A549 (cell line): ENCODE measurements around the gene ERVMER34-1. TPM values are rescaled to one million over a fixed set of nuclear protein-coding genes. Genes with fewer than 3 reads are reported as not detected.

Source experiments
- ATAC-seq, 2 experiments: fragments of 200-7000 bp in 1 of 2; fragments of >200 bp in 1 of 2; cut with Nextera tagmentation in 1 of 2; cut with Tn5 transposase in 1 of 2; 3 replicates each; pipeline versions ENCODE4 v1.8.0 to v1.9.1; 2018 to 2020; ENCODE audit warnings: mild to moderate bottlenecking in 1 of 2, moderate library complexity in 1 of 2
- CTCF ChIA-PET: fragments of 300-600 bp; sonication (Branson Sonifier 250); formaldehyde crosslinking; extraction: SDS; loops from one replicate; lab custom pipeline; 2021; ENCODE audit warnings: antibody characterized with exemption, inconsistent platforms; lab: Yijun Ruan, JAX
- POLR2A ChIA-PET: fragments of 350-600 bp; formaldehyde crosslinking; extraction: SDS; loops from one replicate; lab custom pipeline; 2021; ENCODE audit warnings: antibody characterized with exemption, inconsistent platforms; lab: Yijun Ruan, JAX
- DNase-seq, 2 experiments: peaks; one replicate each; pipeline versions ENCODE4 v3.0.0 to v3.0.0-alpha.2; 2011 to 2016; ENCODE audit warnings: low read depth in 1 of 2, low spot score in 1 of 2
- FAIRE-seq: peaks from 2 replicates; lab custom pipeline; 2011; peaks lifted over from hg19 to GRCh38; lab: Jason Lieb, UNC
- H3K27ac ChIP-seq, 2 experiments: fragments of >200 bp; sonication (Bioruptor Twin); formaldehyde crosslinking; 3 replicates each; pipeline ENCODE4 v1.5.1; 2016 to 2017
- H3K4me1 ChIP-seq: fragments of >200 bp; sonication (Bioruptor Twin); formaldehyde crosslinking; 3 replicates; pipeline ENCODE4 v1.6.1; 2016
- H3K4me2 ChIP-seq: fragments of >200 bp; sonication (Bioruptor Twin); formaldehyde crosslinking; 3 replicates; pipeline ENCODE4 v1.6.1; 2016
- H3K4me3 ChIP-seq: fragments of >200 bp; sonication (Bioruptor Twin); formaldehyde crosslinking; 3 replicates; pipeline ENCODE4 v1.5.1; 2016
- H3K9me3 ChIP-seq: fragments of >200 bp; sonication (Bioruptor Twin); formaldehyde crosslinking; 3 replicates; pipeline ENCODE4 v1.6.1; 2016
- CEBPB ChIP-seq, 2 experiments: fragments of >200 bp in 1 of 2; sonication (Bioruptor Twin) in 1 of 2; formaldehyde crosslinking in 1 of 2; IDR thresholded peaks; 2 replicates each; pipeline ENCODE4 v1.6.1; 2012 to 2016
- CHD2 ChIP-seq: fragments of 150-350 bp; IDR thresholded peaks from 2 replicates; pipeline ENCODE4 v1.6.1; 2014; ENCODE audit warnings: low read length; ENCODE audit not compliant: partially characterized antibody
- ESRRA ChIP-seq: fragments of 150-350 bp; IDR thresholded peaks from 2 replicates; pipeline ENCODE4 v1.6.1; 2014; ENCODE audit warnings: mild to moderate bottlenecking, low read length, borderline replicate concordance
- FOXS1 ChIP-seq: fragments of 250-450 bp; sonication (Bioruptor Pico); IDR thresholded peaks from 2 replicates; pipeline ENCODE4 v1.5.0; 2020; ENCODE audit warnings: mild to moderate bottlenecking, moderate library complexity
- HDAC2 ChIP-seq: fragments of 200-600 bp; sonication (generic); IDR thresholded peaks from 2 replicates; pipeline ENCODE4 v1.6.1; 2016
- HOXB13 ChIP-seq: fragments of 250-450 bp; sonication (Bioruptor Pico); IDR thresholded peaks from 2 replicates; pipeline ENCODE4 v1.5.0; 2020; ENCODE audit warnings: low read depth, mild to moderate bottlenecking, moderate library complexity
- MYC ChIP-seq: IDR thresholded peaks from 2 replicates; pipeline ENCODE4 v1.6.1; 2012; ENCODE audit warnings: mild to moderate bottlenecking, inconsistent platforms, low read length, improper control_type of control experiment, borderline replicate concordance
- NPAS2 ChIP-seq: fragments of 250-450 bp; sonication (Bioruptor Pico); IDR thresholded peaks from 2 replicates; pipeline ENCODE4 v1.8.0; 2022; ENCODE audit warnings: mild to moderate bottlenecking, moderate library complexity, borderline replicate concordance
- RAD21 ChIP-seq, 2 experiments: fragments of >200 bp in 1 of 2; sonication (Bioruptor Twin) in 1 of 2; formaldehyde crosslinking in 1 of 2; IDR thresholded peaks in 1 of 2; conservative IDR thresholded peaks in 1 of 2; 2 replicates in 1 of 2; 3 replicates in 1 of 2; pipeline ENCODE4 v1.6.1; 2012 to 2018; ENCODE audit warnings: inconsistent platforms in 1 of 2
- RARB ChIP-seq: fragments of 250-450 bp; sonication (Bioruptor Pico); IDR thresholded peaks from 2 replicates; pipeline ENCODE4 v1.8.0; 2021; ENCODE audit warnings: mild to moderate bottlenecking, moderate library complexity
- RNF2 ChIP-seq: fragments of 200-600 bp; sonication (generic); IDR thresholded peaks from 2 replicates; pipeline ENCODE4 v1.6.1; 2016; ENCODE audit warnings: low read depth, mild to moderate bottlenecking, antibody characterized with exemption, moderate library complexity, borderline replicate concordance
- SMC3 ChIP-seq: fragments of >200 bp; sonication (Bioruptor Twin); formaldehyde crosslinking; IDR thresholded peaks from 3 replicates; pipeline ENCODE4 v1.6.1; 2018; ENCODE audit warnings: inconsistent platforms
- SREBF2 ChIP-seq: fragments of 450-650 bp; IDR thresholded peaks from 2 replicates; pipeline ENCODE4 v1.6.1; 2014; ENCODE audit warnings: mild to moderate bottlenecking, moderate library complexity
- TP53 ChIP-seq: fragments of 250-450 bp; sonication (Bioruptor Pico); IDR thresholded peaks from 2 replicates; pipeline ENCODE4 v1.5.0; 2021; ENCODE audit warnings: mild to moderate bottlenecking, moderate library complexity
- ZNF302 ChIP-seq: fragments of 250-450 bp; sonication (Bioruptor Pico); IDR thresholded peaks from 2 replicates; pipeline ENCODE4 v1.9.0; 2021; ENCODE audit warnings: inconsistent platforms, mild to moderate bottlenecking, moderate library complexity
- ZSCAN20 ChIP-seq: fragments of 250-450 bp; sonication (Bioruptor Pico); IDR thresholded peaks from 2 replicates; pipeline ENCODE4 v1.8.0; 2022; ENCODE audit warnings: mild to moderate bottlenecking, moderate library complexity
- WGBS: methylation state at CpG from one replicate; pipeline ENCODE4 v1.1.6; 2017; ENCODE audit errors: missing lambda C conversion rate; 5-methylcytosine and 5-hydroxymethylcytosine counted together
- polyA plus RNA-seq, 4 experiments: library from polyadenylated mRNA; depleted of rRNA in 3 of 4; stranded (reverse); fragments of >200 nt; fragmentation: RNase III in 1 of 4; extraction: RNeasy Plus Mini Kit Qiagen cat#74134 plus additional on column Dnase treatment in 1 of 4; gene quantifications; 2 replicates in 3 of 4; 3 replicates in 1 of 4; pipeline ENCODE4 v1.2.3, GENCODE V29; 2011 to 2017
- TF ChIP-seq, protein P1 (sequence below): IDR thresholded peaks from 2 replicates; pipeline ENCODE4 v1.6.1; 2012
- TF ChIP-seq, protein P2 (sequence below): fragments of 450-650 bp; IDR thresholded peaks from 2 replicates; pipeline ENCODE4 v1.6.1; 2014; ENCODE audit warnings: antibody characterized with exemption
- TF ChIP-seq, protein P3 (sequence below): IDR thresholded peaks from 2 replicates; pipeline ENCODE4 v1.6.1; 2012
- TF ChIP-seq, protein P4 (sequence below): fragments of 200-600 bp; sonication (generic); IDR thresholded peaks from 2 replicates; pipeline ENCODE4 v1.6.1; 2016; ENCODE audit warnings: antibody characterized with exemption, mild to moderate bottlenecking, moderate library complexity
- TF ChIP-seq, protein P5 (sequence below): fragments of >200 bp; sonication (Bioruptor Twin); formaldehyde crosslinking; IDR thresholded peaks from 3 replicates; pipeline ENCODE4 v1.6.1; 2016

ERVMER34-1 gene
- polyA plus RNA-seq, 2 of the 4 experiments (the other 2 are of a cell fraction), result 0.41 to 0.59 TPM

DNA sequence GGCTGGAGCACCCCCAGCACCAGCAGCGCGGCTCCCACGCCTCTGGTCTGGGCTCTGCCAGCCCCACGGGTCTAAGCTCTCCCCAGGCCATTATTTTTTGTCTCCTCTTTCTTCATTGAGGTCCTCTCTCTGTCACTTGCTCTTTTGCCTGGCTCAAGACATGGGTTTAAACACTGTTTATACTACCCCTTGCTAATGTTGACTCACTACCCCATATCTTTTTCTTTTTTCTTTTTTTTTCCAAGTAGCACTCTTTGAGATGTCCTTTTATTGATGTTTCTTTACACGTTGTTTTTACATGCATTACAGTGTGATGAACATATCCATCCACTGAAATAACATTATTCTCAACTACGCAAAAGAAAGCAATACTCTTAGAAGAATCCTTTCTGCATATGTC lies 1.7 kb upstream of the ERVMER34-1 start:
- no peak for ATAC-seq
- TF ChIP-seq MYC, result no peak
- TF ChIP-seq, protein P1, sequence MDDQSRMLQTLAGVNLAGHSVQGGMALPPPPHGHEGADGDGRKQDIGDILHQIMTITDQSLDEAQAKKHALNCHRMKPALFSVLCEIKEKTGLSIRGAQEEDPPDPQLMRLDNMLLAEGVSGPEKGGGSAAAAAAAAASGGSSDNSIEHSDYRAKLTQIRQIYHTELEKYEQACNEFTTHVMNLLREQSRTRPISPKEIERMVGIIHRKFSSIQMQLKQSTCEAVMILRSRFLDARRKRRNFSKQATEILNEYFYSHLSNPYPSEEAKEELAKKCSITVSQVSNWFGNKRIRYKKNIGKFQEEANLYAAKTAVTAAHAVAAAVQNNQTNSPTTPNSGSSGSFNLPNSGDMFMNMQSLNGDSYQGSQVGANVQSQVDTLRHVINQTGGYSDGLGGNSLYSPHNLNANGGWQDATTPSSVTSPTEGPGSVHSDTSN, result no peak
- TF ChIP-seq SMC3, result no peak
- no peak for TF ChIP-seq ZSCAN20
- TF ChIP-seq, protein P2, sequence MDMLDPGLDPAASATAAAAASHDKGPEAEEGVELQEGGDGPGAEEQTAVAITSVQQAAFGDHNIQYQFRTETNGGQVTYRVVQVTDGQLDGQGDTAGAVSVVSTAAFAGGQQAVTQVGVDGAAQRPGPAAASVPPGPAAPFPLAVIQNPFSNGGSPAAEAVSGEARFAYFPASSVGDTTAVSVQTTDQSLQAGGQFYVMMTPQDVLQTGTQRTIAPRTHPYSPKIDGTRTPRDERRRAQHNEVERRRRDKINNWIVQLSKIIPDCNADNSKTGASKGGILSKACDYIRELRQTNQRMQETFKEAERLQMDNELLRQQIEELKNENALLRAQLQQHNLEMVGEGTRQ, result no peak
- no peak for TF ChIP-seq SREBF2
- no peak for TF ChIP-seq ZNF302 (CRISPR knock-in tag)
- TF ChIP-seq TP53 (CRISPR knock-in tag), result no peak
- no peak for TF ChIP-seq HOXB13 (CRISPR knock-in tag)
- no peak for TF ChIP-seq RAD21 (conservative IDR thresholded peaks at IDR 0.05 in 1 of 2, IDR thresholded peaks at IDR 0.05 in 1 of 2)
- TF ChIP-seq NPAS2 (CRISPR knock-in tag), result no peak
- TF ChIP-seq, all 56 proteins: peak for 0
- H3K27ac ChIP-seq, result no peak overlapping the region
- no peaks in the 10 kb centered on the region for H3K9me3 ChIP-seq
- no peak for FAIRE-seq
- H3K4me2 ChIP-seq, result no peak overlapping the region
- ChIA-PET CTCF (interaction anchor here (1.5 kb wide), 1 partner anchor 157 kb away, joined by 3 read pairs; no protein-coding TSS in a partner anchor), POLR2A (no interaction called here)
- WGBS, result 52% methylated on average over 6 of the region's 6 CpGs
- no peak for DNase-seq
- no peaks in the 10 kb centered on the region for H3K4me1 ChIP-seq
- no peak overlapping the region for H3K4me3 ChIP-seq

DNA sequence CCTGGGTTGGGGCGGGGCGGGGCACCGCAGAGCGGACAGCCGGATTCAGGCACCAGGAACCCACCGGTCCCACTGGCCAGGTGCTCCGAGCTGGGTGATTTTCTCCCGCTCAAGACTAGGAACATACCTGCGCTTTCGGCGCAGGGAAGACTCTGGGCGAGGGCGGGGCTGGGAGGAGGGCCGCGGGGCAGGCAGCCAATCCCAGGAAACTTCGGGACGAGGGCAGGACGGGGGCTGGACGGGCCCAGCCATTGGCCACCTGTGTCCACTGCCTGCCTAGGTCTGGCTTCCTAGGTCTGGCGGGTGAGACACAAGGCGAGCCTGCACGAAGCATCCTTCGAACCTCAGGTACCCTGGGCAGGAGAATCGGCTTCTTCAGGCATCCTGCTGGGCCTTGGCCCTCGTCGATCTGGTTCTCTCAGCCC lies 274 bp upstream of the ERVMER34-1 start:
- no peaks in the 10 kb centered on the region for H3K4me1 ChIP-seq
- DNase-seq (peak; percentile 39 to 56), FAIRE-seq (no peak), ATAC-seq (peak; percentile 91 to 98)
- CTCF ChIA-PET, result interaction anchor here (1.5 kb wide), 1 partner anchor 158 kb away, joined by 3 read pairs; no protein-coding TSS in a partner anchor
- 38% methylated on average over 6 of the region's 26 CpGs for WGBS
- TF ChIP-seq, protein P3, sequence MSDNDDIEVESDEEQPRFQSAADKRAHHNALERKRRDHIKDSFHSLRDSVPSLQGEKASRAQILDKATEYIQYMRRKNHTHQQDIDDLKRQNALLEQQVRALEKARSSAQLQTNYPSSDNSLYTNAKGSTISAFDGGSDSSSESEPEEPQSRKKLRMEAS, result 0 out of 2 replicates have a peak, but pooled peaks have one; percentile 13
- no peak for TF ChIP-seq RARB (CRISPR knock-in tag)
- H3K4me3 ChIP-seq, result peak overlapping the region; percentile 42
- H3K4me2 ChIP-seq, result peak overlapping the region; percentile 90
- no peaks in the 10 kb centered on the region for H3K9me3 ChIP-seq
- POLR2A ChIA-PET, result no interaction called here
- H3K27ac ChIP-seq, result peak overlapping the region in 1 of 2 experiments; percentile 64; a peak in 2 of 6 replicates

DNA sequence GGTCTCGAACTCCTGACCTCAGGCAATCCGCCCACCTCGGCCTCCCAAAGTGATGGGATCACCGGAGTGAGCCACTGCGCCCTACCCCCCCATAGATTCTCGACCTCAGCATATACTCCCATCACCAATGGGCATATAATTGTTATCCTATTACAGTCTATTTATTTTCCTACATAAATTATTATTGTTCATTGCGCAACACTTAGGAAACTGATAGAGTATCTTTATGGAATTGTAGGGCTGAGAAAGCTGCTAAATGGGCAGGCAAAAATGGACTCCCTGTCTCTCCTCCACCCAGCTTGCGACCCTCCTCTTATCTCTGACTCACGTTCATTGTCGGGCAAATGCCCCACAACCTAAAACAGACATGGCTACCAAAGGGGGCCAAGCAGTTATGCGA lies 1.0 kb downstream of the ERVMER34-1 start:
- H3K4me1 ChIP-seq, result no peaks in the 10 kb centered on the region
- no peak overlapping the region for H3K27ac ChIP-seq
- FAIRE-seq (no peak), DNase-seq (no peak), ATAC-seq (no peak)
- POLR2A ChIA-PET, result no interaction called here
- peak; percentile 64 to 79; a peak in 3 of 4 replicates for TF ChIP-seq CEBPB (IDR thresholded peaks at IDR 0.05)
- TF ChIP-seq CHD2, result no peak
- 90% methylated on average over 11 of the region's 11 CpGs for WGBS
- H3K4me2 ChIP-seq, result peak overlapping the region; percentile 90; the same call in 1 of the 3 replicates
- CTCF ChIA-PET, result no interaction called here
- no peaks in the 10 kb centered on the region for H3K9me3 ChIP-seq
- H3K4me3 ChIP-seq, result no peak overlapping the region

DNA sequence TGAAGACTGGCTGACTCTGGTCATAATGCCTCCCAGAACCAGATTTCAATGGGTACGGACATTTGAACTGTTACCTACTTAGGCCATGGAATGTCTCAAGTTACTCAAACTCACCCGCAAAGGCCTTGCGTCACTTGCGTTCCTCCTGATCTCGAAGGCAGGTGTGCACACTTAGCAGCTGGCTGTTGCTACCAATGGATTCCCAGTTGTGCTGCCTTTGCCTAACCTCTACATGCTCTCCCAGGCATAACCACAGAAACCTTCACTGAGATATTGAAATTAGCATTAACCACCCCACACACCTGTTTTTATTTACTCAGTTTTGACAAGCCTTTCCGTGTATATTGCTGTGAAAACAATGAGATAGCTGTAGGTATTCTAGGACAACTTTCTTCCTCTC lies 2.8 kb downstream of the ERVMER34-1 start:
- CTCF ChIA-PET, result no interaction called here
- POLR2A ChIA-PET, result no interaction called here
- TF ChIP-seq CEBPB (IDR thresholded peaks at IDR 0.05), result no peak
- TF ChIP-seq CHD2, result no peak
- TF ChIP-seq ESRRA, result no peak
- no peak for TF ChIP-seq RAD21 (conservative IDR thresholded peaks at IDR 0.05 in 1 of 2, IDR thresholded peaks at IDR 0.05 in 1 of 2)
- no peak for TF ChIP-seq FOXS1
- no peak for TF ChIP-seq HDAC2
- TF ChIP-seq RNF2, result no peak
- TF ChIP-seq, protein P2, result no peak
- TF ChIP-seq MYC, result no peak
- TF ChIP-seq, protein P4, sequence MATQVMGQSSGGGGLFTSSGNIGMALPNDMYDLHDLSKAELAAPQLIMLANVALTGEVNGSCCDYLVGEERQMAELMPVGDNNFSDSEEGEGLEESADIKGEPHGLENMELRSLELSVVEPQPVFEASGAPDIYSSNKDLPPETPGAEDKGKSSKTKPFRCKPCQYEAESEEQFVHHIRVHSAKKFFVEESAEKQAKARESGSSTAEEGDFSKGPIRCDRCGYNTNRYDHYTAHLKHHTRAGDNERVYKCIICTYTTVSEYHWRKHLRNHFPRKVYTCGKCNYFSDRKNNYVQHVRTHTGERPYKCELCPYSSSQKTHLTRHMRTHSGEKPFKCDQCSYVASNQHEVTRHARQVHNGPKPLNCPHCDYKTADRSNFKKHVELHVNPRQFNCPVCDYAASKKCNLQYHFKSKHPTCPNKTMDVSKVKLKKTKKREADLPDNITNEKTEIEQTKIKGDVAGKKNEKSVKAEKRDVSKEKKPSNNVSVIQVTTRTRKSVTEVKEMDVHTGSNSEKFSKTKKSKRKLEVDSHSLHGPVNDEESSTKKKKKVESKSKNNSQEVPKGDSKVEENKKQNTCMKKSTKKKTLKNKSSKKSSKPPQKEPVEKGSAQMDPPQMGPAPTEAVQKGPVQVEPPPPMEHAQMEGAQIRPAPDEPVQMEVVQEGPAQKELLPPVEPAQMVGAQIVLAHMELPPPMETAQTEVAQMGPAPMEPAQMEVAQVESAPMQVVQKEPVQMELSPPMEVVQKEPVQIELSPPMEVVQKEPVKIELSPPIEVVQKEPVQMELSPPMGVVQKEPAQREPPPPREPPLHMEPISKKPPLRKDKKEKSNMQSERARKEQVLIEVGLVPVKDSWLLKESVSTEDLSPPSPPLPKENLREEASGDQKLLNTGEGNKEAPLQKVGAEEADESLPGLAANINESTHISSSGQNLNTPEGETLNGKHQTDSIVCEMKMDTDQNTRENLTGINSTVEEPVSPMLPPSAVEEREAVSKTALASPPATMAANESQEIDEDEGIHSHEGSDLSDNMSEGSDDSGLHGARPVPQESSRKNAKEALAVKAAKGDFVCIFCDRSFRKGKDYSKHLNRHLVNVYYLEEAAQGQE, result no peak
- TF ChIP-seq, protein P5, sequence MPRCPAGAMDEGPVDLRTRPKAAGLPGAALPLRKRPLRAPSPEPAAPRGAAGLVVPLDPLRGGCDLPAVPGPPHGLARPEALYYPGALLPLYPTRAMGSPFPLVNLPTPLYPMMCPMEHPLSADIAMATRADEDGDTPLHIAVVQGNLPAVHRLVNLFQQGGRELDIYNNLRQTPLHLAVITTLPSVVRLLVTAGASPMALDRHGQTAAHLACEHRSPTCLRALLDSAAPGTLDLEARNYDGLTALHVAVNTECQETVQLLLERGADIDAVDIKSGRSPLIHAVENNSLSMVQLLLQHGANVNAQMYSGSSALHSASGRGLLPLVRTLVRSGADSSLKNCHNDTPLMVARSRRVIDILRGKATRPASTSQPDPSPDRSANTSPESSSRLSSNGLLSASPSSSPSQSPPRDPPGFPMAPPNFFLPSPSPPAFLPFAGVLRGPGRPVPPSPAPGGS, result no peak
- TF ChIP-seq ZSCAN20, result no peak

More for the DNA sequence above, 2.8 kb downstream of the ERVMER34-1 start:
- FAIRE-seq (no peak), ATAC-seq (no peak), DNase-seq (no peak)
- no peaks in the 10 kb centered on the region for H3K4me1 ChIP-seq
- no peak overlapping the region for H3K4me3 ChIP-seq
- H3K4me2 ChIP-seq, result no peak overlapping the region
- WGBS, result 88% methylated on average over 6 of the region's 6 CpGs
- H3K9me3 ChIP-seq, result no peaks in the 10 kb centered on the region
- H3K27ac ChIP-seq, result no peak overlapping the region
